Naive B cell (primary cell): Measurements from ENCODE around the gene NKX6-2. TPM values are rescaled to one million over a fixed set of nuclear protein-coding genes. Genes with fewer than 3 reads are reported as not detected.
"Not testable (repeated sequence)": the region's sequence is repeated elsewhere in the genome, so short reads cannot be mapped to it uniquely, and the experiment has no call there.

Source experiments
- ATAC-seq, 2 donors: fragments of 150-1000 bp; cut with Tn5 transposase; 2 replicates each; pipeline ENCODE4 v1.10.0; 2021; ENCODE audit warnings: low read depth in 2 of 2, mild to moderate bottlenecking in 2 of 2, moderate library complexity in 2 of 2
- DNase-seq: peaks from one replicate; pipeline ENCODE4 v3.0.0; 2022
- H3K27ac Mint-ChIP-seq, 6 donors: one replicate each; pipeline ENCODE4 v1.8.0; 2020 to 2022; ENCODE audit warnings: mild to moderate bottlenecking in 6 of 6, mixed read lengths in 6 of 6, moderate library complexity in 5 of 6, inconsistent platforms in 2 of 6
- H3K27me3 Mint-ChIP-seq, 3 donors: one replicate each; pipeline ENCODE4 v1.8.0; 2021 to 2022; ENCODE audit warnings: mixed read lengths in 3 of 3, mild to moderate bottlenecking in 1 of 3
- H3K36me3 Mint-ChIP-seq, 2 donors: one replicate each; pipeline ENCODE4 v1.8.0; 2020 to 2022; ENCODE audit warnings: mixed read lengths in 2 of 2, inconsistent platforms in 1 of 2, mild to moderate bottlenecking in 1 of 2
- H3K4me1 Mint-ChIP-seq, 3 donors: one replicate each; pipeline ENCODE4 v1.8.0; 2020 to 2022; ENCODE audit warnings: mixed read lengths in 3 of 3, inconsistent platforms in 1 of 3, mild to moderate bottlenecking in 1 of 3, moderate library complexity in 1 of 3
- H3K4me3 Mint-ChIP-seq, 8 donors: one replicate each; pipeline ENCODE4 v1.8.0; 2020 to 2022; ENCODE audit warnings: mild to moderate bottlenecking in 8 of 8, mixed read lengths in 8 of 8, moderate library complexity in 8 of 8, inconsistent platforms in 2 of 8
- H3K9me3 Mint-ChIP-seq, 7 donors: one replicate each; pipeline ENCODE4 v1.8.0; 2020 to 2022; ENCODE audit warnings: mixed read lengths in 7 of 7, mild to moderate bottlenecking in 5 of 7, inconsistent platforms in 2 of 7, moderate library complexity in 1 of 7
- polyA plus RNA-seq, 6 donors: library from polyadenylated mRNA; unstranded; fragments of 300-500 nt; fragmentation: Illumina TruSeq; gene quantifications; one replicate each; pipeline ENCODE4 v1.2.3, GENCODE V29; 2021; ENCODE audit warnings: low read depth in 6 of 6

NKX6-2 gene
- polyA plus RNA-seq, 6 donors from 2014 or later, result 1.6 TPM; not detected in 4

DNA sequence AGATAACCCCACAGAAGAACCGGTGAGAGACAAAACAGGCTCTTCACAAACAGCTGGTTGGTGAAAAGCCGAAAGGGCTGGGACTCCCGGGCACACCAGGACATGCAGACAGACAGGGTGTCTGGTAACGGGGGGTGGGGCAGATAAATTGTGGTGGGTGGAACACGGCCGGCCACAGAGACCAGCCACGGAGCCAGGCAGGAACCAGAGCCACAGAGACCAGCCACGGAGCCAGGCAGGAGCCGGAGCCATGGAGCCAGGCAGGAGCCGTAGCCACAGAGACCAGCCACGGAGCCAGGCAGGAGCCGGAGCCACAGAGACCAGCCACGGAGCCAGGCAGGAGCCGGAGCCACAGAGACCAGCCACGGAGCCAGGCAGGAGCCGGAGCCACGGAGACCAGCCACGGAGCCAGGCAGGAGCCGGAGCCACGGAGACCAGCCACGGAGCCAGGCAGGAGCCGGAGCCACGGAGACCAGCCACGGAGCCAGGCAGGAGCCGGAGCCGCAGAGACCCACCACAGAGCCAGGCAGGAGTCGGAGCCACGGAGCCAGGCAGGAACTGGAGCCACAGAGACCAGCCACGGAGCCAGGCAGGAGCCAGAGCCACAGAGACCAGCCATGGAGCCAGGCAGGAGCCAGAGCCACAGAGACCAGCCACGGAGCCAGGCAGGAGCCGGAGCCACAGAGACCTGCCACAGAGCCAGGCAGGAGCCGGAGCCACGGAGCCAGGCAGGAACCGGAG is 40.0 kb upstream of the NKX6-2 start:
- ATAC-seq, result not testable (repeated sequence)

DNA sequence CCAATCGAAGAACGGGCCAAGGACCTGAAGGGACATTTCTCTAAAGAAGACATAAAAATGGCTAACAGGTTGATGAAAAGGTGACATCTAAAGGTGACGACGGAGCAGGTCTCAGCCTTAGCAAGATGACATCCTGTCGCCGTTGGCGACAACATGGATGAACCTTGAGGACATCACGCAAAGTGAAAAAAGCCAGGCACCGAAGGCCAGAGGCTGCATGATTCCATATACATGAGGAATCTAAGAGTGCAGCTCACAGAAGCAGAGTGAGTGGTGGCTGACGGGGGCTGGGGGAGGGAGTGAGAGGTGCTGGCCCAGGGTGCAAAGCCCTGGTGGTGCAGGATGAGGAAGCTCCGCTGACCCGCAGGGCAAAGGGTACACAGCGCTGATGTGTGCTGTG is 34.1 kb upstream of the NKX6-2 start:
- Mint-ChIP-seq H3K4me1 (peaks cover 0 to 4% (median 2%) of the 10 kb centered on the region in 3 donors), H3K27me3 (peaks cover 6 to 24% (median 22%) of the 10 kb centered on the region in 3 donors)
- no peak for ATAC-seq

More for the DNA sequence above, 40.0 kb upstream of the NKX6-2 start:
- not testable (repeated sequence) for H3K36me3 Mint-ChIP-seq, H3K4me1 Mint-ChIP-seq, H3K4me3 Mint-ChIP-seq, H3K9me3 Mint-ChIP-seq, DNase-seq
- Mint-ChIP-seq H3K27ac (peak overlapping the region in 2 of 6 donors; percentile 38 to 42), H3K27me3 (peaks cover 0 to 14% (median 0%) of the 10 kb centered on the region in 3 donors)

DNA sequence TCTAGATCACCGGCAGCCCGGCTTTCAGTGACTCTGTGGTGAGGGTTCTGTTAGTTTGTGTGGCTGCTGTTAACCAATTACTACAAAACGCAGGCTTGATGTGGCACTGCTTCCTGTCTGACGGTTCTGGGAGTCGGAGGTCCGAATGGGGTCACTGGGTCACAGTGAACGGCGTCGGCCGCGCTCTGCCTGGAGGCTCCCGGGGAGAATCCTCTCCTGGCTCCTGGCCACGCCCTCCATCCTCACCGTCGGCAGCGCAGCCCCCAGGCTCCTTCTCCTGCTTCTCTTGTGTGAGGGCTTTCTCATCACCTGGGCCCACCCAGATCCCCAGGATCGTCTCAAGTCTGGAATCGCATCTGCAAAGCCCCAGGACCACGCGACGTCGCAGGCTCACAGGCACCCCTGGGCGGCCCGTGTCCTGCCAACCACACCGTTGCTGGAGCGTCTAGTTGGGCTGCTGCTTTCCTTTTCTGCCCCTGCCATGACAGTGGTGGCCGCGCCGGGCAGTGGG is 31.8 kb upstream of the NKX6-2 start:
- peaks cover 0 to 4% (median 4%) of the 10 kb centered on the region in 3 donors for H3K4me1 Mint-ChIP-seq
- H3K9me3 Mint-ChIP-seq, result peaks cover 0 to 8% (median 0%) of the 10 kb centered on the region in 7 donors
- DNase-seq, result no peak
- peaks cover 6 to 31% (median 22%) of the 10 kb centered on the region in 3 donors for H3K27me3 Mint-ChIP-seq
- H3K27ac Mint-ChIP-seq, result no peak overlapping the region
- H3K4me3 Mint-ChIP-seq, result no peak overlapping the region
- ATAC-seq, result no peak
- no peaks in the 10 kb centered on the region for H3K36me3 Mint-ChIP-seq

More for the DNA sequence above, 34.1 kb upstream of the NKX6-2 start:
- Mint-ChIP-seq H3K9me3 (peaks cover 0 to 8% (median 0%) of the 10 kb centered on the region in 7 donors), H3K27ac (peak overlapping the region in 2 of 6 donors; percentile 41 to 44), H3K4me3 (peak overlapping the region in 1 of 8 donors; percentile 4), H3K36me3 (no peaks in the 10 kb centered on the region)
- no peak for DNase-seq

DNA sequence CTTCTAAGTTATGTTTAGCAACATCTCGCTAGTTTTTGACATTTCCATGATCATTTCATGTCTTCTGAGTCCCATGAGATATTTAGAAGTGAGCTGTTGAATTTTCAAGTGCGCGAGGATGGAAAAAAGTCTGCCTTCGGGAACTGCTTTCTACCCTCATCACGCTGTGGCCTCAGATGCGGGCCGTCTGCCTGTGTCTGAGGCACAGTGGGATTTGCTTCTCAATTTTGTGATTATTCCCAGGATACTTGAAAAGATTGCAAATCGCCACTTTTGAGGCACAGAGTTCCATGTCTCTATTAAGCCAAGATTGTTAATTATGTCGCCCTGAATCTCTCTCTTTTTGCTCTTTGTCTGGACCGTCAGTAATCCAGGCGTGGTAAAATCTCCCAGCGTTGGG is 30.8 kb upstream of the NKX6-2 start:
- peaks cover 0 to 8% (median 0%) of the 10 kb centered on the region in 7 donors for H3K9me3 Mint-ChIP-seq
- peaks cover 0 to 4% (median 4%) of the 10 kb centered on the region in 3 donors for H3K4me1 Mint-ChIP-seq
- peaks cover 6 to 31% (median 22%) of the 10 kb centered on the region in 3 donors for H3K27me3 Mint-ChIP-seq
- H3K4me3 Mint-ChIP-seq, result no peak overlapping the region
- ATAC-seq, result no peak
- H3K27ac Mint-ChIP-seq, result no peak overlapping the region
- no peak for DNase-seq
- H3K36me3 Mint-ChIP-seq, result no peaks in the 10 kb centered on the region

DNA sequence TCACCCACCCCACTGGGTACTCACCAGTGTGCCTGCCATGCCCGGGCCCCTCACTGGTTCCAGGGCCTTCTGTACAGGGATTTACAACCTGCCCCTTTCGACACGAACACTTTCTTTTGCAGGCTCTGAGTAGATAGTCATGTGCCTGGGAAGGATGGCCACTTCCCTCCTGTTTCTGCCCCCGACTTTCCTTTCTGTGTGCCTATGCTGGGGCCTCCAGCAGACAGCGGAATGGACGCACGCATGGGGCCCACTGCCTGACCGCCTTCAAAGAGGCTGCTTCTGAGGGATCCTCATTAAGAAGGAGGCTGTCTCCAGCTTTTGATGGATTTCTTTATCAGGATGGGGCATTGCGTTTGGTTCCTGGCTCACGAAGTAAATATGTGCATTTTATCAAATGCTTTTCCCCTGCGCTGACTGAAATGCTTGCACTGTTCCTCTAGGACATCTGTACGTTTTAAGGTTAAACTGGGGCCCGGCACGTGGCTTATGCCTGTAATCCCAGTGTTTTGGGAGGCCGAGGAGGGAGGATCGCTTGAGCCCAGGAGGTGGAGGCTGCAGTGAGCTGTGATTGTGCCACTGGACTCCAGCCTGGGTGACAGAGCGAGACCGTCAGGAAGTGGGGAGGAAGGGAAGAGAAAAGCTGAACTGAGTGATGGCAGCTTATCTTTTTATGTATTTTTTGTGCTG is 29.4 kb upstream of the NKX6-2 start:
- Mint-ChIP-seq H3K4me1 (peaks cover 0 to 7% (median 4%) of the 10 kb centered on the region in 3 donors), H3K36me3 (no peaks in the 10 kb centered on the region), H3K27me3 (peaks cover 6 to 31% (median 22%) of the 10 kb centered on the region in 3 donors), H3K4me3 (peak overlapping the region in 1 of 8 donors; percentile 63), H3K9me3 (peaks cover 0 to 8% (median 0%) of the 10 kb centered on the region in 7 donors), H3K27ac (peak overlapping the region in 1 of 6 donors; percentile 74)
- DNase-seq (no peak), ATAC-seq (no peak)

DNA sequence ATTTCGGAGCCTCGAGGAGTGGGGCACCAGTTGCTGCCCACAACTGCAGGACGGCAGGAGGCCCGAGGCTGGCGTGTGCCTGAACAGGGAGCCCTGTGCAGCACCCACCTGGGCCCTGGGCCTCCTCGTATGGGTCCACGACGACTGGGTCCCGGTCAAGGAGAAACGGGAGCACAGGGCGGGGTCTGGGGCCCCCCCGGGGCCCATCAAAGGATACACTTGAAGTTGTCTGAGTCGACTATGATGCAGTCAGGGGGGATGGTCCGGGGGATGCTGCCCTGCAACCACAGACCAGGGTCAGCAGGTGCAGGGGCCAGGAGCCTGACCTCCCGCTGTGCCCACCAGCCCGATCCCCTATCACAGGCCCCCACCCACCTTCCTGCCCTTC is 28.5 kb upstream of the NKX6-2 start:
- DNase-seq (no peak), ATAC-seq (no peak)
- no peak overlapping the region for H3K4me3 Mint-ChIP-seq
- H3K27ac Mint-ChIP-seq, result no peak overlapping the region
- no peaks in the 10 kb centered on the region for H3K36me3 Mint-ChIP-seq
- H3K4me1 Mint-ChIP-seq, result peaks cover 0 to 3% (median 3%) of the 10 kb centered on the region in 3 donors
- peaks cover 0 to 8% (median 0%) of the 10 kb centered on the region in 7 donors for H3K9me3 Mint-ChIP-seq
- H3K27me3 Mint-ChIP-seq, result peaks cover 6 to 38% (median 28%) of the 10 kb centered on the region in 3 donors

DNA sequence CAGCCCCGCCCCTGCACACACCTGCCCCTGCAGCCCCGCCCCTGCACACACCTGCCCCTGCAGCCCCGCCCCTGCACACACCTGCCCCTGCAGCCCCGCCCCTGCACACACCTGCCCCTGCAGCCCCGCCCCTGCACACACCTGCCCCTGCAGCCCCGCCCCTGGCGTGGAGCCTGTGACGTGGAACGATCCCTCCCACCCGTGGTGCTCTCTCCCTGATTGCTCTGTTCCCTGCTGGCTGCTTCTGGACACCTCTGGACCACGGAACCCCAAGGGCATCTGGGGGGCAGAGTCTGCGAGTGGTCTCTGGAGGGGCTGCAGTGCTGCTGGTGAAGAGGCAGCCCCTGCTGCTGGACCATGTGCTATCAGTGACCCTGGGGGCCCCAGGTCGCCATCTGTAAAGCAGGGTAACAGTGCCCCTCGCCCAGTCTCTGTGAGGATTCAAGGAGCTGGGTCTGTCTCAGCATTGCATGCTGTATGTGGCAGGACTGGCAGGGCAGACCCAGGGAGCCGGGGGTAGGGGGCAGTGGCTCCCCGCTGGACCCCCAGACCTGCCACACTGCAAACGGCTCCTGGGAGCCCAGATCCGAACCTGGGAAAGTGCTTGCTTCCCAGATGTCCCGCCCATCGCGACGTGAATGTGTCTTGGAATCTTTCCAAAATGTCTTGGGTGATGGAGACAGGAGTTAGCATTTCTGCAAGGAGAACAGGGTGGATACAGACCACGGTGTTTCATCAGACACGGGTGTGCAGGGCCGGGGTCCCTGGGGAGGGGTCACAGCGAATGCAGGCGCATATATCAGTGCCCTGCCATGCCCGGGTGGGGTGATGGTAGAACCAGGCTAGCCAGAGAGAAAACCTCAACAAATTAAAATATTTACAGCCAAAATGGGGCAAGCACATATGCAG is 27.9 kb upstream of the NKX6-2 start:
- Mint-ChIP-seq H3K27ac (peak overlapping the region in 1 of 6 donors; percentile 72), H3K4me1 (peaks cover 0 to 3% (median 3%) of the 10 kb centered on the region in 3 donors), H3K4me3 (no peak overlapping the region), H3K9me3 (peaks cover 0 to 3% (median 0%) of the 10 kb centered on the region in 7 donors), H3K27me3 (peaks cover 6 to 42% (median 28%) of the 10 kb centered on the region in 3 donors), H3K36me3 (no peaks in the 10 kb centered on the region)
- no peak for DNase-seq
- ATAC-seq, result no peak

DNA sequence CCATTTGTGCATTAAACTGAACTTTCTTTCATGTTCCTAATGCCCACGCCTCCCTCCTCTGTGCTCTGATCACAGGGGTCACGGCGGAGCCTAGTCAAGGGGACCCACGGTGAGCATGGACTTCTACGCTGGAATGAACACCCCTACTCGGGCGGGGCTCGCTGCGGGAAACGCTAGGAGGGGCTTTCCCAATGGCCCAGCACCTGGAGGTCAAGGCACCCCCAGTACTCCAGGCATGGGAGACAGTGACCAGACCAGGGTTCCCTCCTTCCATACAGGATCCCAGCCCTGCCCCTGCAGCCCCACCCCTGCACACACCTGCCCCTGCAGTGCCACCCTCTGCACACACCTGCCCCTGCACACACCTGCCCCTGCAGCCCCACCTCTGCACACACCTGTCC is 27.1 kb upstream of the NKX6-2 start:
- Mint-ChIP-seq H3K27me3 (peaks cover 6 to 39% (median 28%) of the 10 kb centered on the region in 3 donors), H3K36me3 (no peaks in the 10 kb centered on the region), H3K4me1 (peaks cover 0 to 3% (median 3%) of the 10 kb centered on the region in 3 donors), H3K4me3 (no peak overlapping the region), H3K9me3 (peaks cover 0 to 2% (median 0%) of the 10 kb centered on the region in 7 donors), H3K27ac (no peak overlapping the region)
- DNase-seq (no peak), ATAC-seq (no peak)

DNA sequence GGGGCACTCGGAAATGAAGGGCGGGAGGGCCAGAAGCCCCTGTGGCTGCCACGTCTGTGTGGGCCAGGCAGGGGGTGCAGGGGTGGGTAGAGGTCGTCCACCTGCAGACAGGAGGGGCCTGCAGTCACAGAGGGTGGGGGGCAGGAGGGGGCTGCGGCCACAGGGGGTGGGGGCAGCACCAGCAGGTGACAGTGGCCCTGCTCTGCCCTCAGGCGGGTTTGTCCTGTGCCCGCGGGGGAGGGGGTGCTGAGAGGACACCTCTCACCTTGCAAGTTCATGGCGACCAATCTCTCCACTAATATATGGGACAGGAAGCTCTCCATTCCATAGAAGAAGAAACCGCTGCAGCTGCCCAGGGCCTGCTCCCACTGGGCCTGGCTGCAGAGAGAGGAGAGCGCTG is 26.6 kb upstream of the NKX6-2 start:
- Mint-ChIP-seq H3K4me1 (peaks cover 0 to 3% (median 3%) of the 10 kb centered on the region in 3 donors), H3K27ac (no peak overlapping the region), H3K4me3 (no peak overlapping the region), H3K27me3 (peaks cover 6 to 38% (median 25%) of the 10 kb centered on the region in 3 donors), H3K9me3 (peaks cover 0 to 2% (median 0%) of the 10 kb centered on the region in 7 donors), H3K36me3 (no peaks in the 10 kb centered on the region)
- DNase-seq (no peak), ATAC-seq (no peak)

DNA sequence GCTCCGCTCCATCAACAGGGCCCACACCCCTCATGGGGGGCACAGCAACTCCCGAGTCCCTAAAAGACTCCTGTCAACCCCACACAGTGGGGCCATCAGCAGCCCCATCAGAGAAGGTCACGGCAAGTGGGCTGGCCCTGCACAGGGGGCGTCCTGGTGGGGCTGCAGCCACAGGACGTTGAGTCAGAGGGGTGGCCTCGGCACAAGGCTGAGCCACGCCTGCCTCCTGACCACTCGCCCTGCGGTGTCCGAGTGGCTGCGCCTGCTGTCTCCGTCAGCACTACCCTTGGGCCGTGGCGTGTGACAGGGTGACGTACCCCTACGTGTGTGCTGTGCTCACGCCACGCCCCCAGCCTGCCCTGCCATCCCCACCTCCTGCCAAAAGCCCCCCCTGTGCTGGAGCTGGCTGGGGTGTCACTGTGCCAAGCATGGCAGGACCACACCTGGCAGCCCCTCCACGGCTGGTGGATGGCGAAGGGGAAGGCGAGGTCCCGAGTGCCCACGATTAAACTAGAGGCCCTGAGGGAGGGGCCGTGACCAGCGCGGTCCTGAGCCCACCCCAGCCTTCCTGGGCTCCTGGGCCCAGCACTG is 26.0 kb upstream of the NKX6-2 start:
- DNase-seq (no peak), ATAC-seq (no peak)
- Mint-ChIP-seq H3K36me3 (no peaks in the 10 kb centered on the region), H3K9me3 (no peaks in the 10 kb centered on the region), H3K4me3 (no peak overlapping the region), H3K27ac (no peak overlapping the region), H3K27me3 (peaks cover 6 to 33% (median 20%) of the 10 kb centered on the region in 3 donors), H3K4me1 (peaks cover 0 to 3% (median 3%) of the 10 kb centered on the region in 3 donors)

DNA sequence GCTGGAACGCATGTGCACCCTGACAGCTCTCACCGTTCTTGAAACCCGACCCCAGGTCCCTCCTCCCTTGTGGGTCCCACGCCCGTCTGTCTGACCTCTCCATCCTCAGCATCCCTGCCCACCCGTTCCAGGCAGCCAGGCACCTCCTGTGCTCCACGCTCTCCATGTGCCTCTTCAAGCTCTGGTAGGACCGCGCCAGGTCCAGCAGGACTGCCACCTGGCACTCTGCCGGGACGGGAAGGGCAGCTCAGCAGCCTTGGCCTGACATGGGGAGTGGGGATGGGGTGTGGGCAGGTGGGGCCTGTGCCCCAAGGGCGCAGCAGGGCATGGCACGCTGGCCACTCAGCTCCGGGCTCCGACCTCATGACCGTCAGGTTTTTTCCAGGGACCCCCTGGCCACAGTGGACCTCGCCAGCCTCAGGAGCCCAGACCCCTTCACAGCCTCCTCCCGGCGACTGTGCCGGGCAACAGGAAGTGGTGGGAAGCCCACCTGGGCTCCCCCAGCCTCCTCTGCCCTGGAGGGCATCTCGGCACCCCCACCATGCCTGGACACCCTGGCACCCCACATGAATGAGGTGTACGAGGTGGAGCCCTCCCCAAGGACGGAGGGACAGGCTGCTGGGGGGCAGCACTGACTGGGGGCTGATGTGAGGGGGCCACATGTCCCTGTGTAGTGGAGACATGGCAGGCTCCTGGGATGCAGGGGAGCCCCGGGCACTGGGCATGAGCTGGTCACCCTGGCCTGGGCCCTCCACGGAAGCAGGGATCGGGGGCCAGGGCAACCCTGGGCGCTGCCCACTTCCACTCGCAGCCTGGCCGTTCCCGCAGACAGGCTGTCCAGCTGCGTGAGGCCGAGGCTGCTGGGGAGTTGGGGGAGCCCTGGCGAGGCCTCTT is 25.1 kb upstream of the NKX6-2 start:
- no peaks in the 10 kb centered on the region for H3K36me3 Mint-ChIP-seq
- H3K4me1 Mint-ChIP-seq, result peaks cover 0 to 3% (median 3%) of the 10 kb centered on the region in 3 donors
- DNase-seq (no peak), ATAC-seq (no peak)
- H3K27ac Mint-ChIP-seq, result peak overlapping the region in 1 of 6 donors; percentile 79
- no peaks in the 10 kb centered on the region for H3K9me3 Mint-ChIP-seq
- peaks cover 6 to 27% (median 14%) of the 10 kb centered on the region in 3 donors for H3K27me3 Mint-ChIP-seq
- peak overlapping the region in 1 of 8 donors; percentile 60 for H3K4me3 Mint-ChIP-seq
